Measurements from ENCODE around the gene SAMD11.
"Not testable (repeated sequence)": the region's sequence is repeated elsewhere in the genome, so short reads cannot be mapped to it uniquely, and the experiment has no call there.

DNA sequence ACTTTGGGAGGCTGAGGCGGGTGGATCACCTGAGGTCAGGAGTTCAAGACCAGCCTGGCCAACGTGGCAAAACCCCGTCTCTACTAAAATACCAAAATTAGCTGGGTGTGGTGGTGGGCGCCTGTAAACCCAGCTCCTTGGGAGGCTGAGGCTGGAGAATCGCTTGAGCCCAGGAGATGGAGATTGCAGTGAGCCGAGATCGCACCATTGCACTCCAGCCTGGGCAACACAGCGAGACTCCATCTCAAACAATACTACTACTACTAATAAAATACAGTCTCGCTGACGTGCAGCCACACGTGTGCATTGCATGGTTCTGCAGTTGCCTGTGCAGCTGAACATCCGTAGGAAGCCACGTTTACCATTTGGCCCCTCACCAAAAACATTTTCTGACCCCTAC lies 23.1 kb downstream of the SAMD11 start:
- TF ChIP-seq, protein P1, sequence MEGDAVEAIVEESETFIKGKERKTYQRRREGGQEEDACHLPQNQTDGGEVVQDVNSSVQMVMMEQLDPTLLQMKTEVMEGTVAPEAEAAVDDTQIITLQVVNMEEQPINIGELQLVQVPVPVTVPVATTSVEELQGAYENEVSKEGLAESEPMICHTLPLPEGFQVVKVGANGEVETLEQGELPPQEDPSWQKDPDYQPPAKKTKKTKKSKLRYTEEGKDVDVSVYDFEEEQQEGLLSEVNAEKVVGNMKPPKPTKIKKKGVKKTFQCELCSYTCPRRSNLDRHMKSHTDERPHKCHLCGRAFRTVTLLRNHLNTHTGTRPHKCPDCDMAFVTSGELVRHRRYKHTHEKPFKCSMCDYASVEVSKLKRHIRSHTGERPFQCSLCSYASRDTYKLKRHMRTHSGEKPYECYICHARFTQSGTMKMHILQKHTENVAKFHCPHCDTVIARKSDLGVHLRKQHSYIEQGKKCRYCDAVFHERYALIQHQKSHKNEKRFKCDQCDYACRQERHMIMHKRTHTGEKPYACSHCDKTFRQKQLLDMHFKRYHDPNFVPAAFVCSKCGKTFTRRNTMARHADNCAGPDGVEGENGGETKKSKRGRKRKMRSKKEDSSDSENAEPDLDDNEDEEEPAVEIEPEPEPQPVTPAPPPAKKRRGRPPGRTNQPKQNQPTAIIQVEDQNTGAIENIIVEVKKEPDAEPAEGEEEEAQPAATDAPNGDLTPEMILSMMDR (conservative IDR thresholded peaks at IDR 0.05 in 1 of 2, IDR thresholded peaks at IDR 0.05 in 1 of 2; ENCODE audit: extremely low read depth in 1 of 2, insufficient read depth in 1 of 2, low read depth in 1 of 2, low read length in 2 of 2) = not testable (repeated sequence)
- not testable (repeated sequence) for TF ChIP-seq EZH2 (IDR thresholded peaks at IDR 0.05; ENCODE audit: borderline replicate concordance, low read length)

All from mammary epithelial cell (primary cell).